ENCODE data around the gene DUSP28.

DNA sequence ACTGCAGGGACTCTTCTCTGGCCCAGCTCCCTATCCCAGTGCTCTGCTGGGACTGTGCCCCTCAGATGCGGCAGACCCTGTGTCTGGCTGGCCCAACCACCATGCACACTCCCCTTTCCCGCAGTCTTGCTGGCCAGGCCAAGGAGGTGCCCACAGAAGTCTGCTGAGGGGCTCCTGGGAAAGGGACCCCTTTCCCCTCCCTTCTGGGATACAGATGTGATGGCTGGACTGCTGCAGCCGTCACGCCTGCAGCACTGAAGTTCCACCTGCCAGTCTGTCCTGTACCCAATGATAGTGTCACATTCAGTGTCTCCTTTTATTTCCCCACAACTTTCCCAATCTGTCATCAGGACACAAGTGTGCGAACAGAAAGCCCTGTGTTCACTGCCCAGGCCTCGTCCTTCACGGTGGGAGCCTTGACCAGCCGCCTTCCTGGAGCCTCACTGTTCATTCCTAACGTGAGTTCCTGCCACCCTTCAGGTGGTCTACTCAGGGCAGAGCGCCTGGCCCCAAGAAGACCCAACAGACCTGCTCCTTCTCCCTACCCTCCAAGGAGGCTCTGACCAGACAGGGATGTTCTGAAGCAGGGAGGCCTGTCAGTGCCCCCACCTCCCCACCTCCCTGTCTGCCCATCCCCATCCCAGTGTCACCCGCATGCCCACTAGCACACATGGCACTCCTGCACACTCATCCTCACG, 49.5 kb upstream of the DUSP28 start:
- no peak for TF ChIP-seq CTCF (IDR thresholded peaks at IDR 0.05; ENCODE audit: control extremely low read depth in 1 of 3, insufficient read depth in 1 of 3, low read depth in 1 of 3, low read length in 3 of 3)
- TF ChIP-seq CEBPB (IDR thresholded peaks at IDR 0.05; ENCODE audit: low read depth, low read length): no peak
- TF ChIP-seq YY1 (IDR thresholded peaks at IDR 0.05; ENCODE audit: low read depth, low read length): no peak
- no peak for TF ChIP-seq RXRA (IDR thresholded peaks at IDR 0.05; ENCODE audit: insufficient read depth, low read depth, low read length)
- no peak for TF ChIP-seq EZH2 (IDR thresholded peaks at IDR 0.05; ENCODE audit: low read depth, low read length, severe bottlenecking)
- no peak for TF ChIP-seq POLR2A (IDR thresholded peaks at IDR 0.05; ENCODE audit: control extremely low read depth in 1 of 2, low read depth in 2 of 2, low read length in 2 of 2)

Measured in H1 (cell line).